Uterus (tissue), 2 donors: ENCODE results near the gene GRWD1.

Experiments
- CTCF ChIP-seq, 4 experiments: fragments of 200-600 bp in 2 of 4; fragments of 450-650 bp in 2 of 4; sonication (generic) in 2 of 4; IDR thresholded peaks; one replicate each; pipeline ENCODE4 v1.5.1; 2016 to 2019; ENCODE audit warnings: antibody characterized with exemption in 4 of 4, mild to moderate bottlenecking in 2 of 4, moderate library complexity in 1 of 4
- POLR2A ChIP-seq, 2 donors: fragments of 450-650 bp; IDR thresholded peaks; one replicate each; pipeline ENCODE4 v1.6.1; 2016; ENCODE audit warnings: antibody characterized with exemption in 2 of 2, mild to moderate bottlenecking in 1 of 2, moderate library complexity in 1 of 2

GRCh38 chr19:48442116-48443035 is 3.4 kb upstream of the GRWD1 start:
- TF ChIP-seq CTCF (IDR thresholded peaks at IDR 0.05) (no peak), POLR2A (IDR thresholded peaks at IDR 0.05) (no peak)
